Endodermal cell (in vitro differentiated cells): ENCODE measurements around the gene PTGIR. TPM values are rescaled to one million over a fixed set of nuclear protein-coding genes. Genes with fewer than 3 reads are reported as not detected.

Source experiments
- DNase-seq: peaks from one replicate; pipeline ENCODE4 v3.0.0-alpha.2; 2017
- H3K27ac ChIP-seq: 2 replicates; pipeline ENCODE4 v1.5.1; 2013; ENCODE audit warnings: mild to moderate bottlenecking, low read depth, low read length, moderate library complexity
- H3K27me3 ChIP-seq: 2 replicates; pipeline ENCODE4 v1.6.1; 2013; ENCODE audit warnings: mild to moderate bottlenecking, low read length, moderate library complexity; ENCODE audit not compliant: insufficient read depth, control insufficient read depth, poor library complexity, severe bottlenecking
- H3K36me3 ChIP-seq: 2 replicates; pipeline ENCODE4 v1.7.0; 2013; ENCODE audit warnings: mild to moderate bottlenecking, low read length, moderate library complexity; ENCODE audit not compliant: control insufficient read depth, insufficient read depth
- H3K4me1 ChIP-seq: one replicate; pipeline ENCODE4 v1.7.0; 2013; ENCODE audit warnings: low read length; ENCODE audit not compliant: control insufficient read depth, insufficient read depth
- H3K4me3 ChIP-seq: 2 replicates; pipeline ENCODE4 v1.5.1; 2013; ENCODE audit warnings: mild to moderate bottlenecking, low read length, moderate library complexity
- H3K9ac ChIP-seq: 2 replicates; pipeline ENCODE4 v1.6.1; 2013; ENCODE audit warnings: mild to moderate bottlenecking, low read length, moderate library complexity; ENCODE audit not compliant: poor library complexity, severe bottlenecking; ENCODE audit errors: extremely low read depth
- H3K9me3 ChIP-seq: 2 replicates; pipeline ENCODE4 v1.6.1; 2013; ENCODE audit warnings: mild to moderate bottlenecking, low read length, moderate library complexity; ENCODE audit not compliant: control insufficient read depth
- H3K27ac Mint-ChIP-seq: 2 replicates; pipeline ENCODE4 v1.8.0; 2020; ENCODE audit warnings: mixed read lengths
- H3K27me3 Mint-ChIP-seq: 2 replicates; pipeline ENCODE4 v1.8.0; 2021; ENCODE audit warnings: mild to moderate bottlenecking, mixed read lengths; ENCODE audit not compliant: insufficient read depth
- H3K36me3 Mint-ChIP-seq: 2 replicates; pipeline ENCODE4 v1.8.0; 2020; ENCODE audit warnings: low read depth, mixed read lengths
- H3K4me1 Mint-ChIP-seq: 2 replicates; pipeline ENCODE4 v1.8.0; 2020; ENCODE audit warnings: mixed read lengths
- H3K4me3 Mint-ChIP-seq: 2 replicates; pipeline ENCODE4 v1.8.0; 2020; ENCODE audit warnings: mild to moderate bottlenecking, moderate library complexity, mixed read lengths
- H3K9me3 Mint-ChIP-seq: 2 replicates; pipeline ENCODE4 v1.8.0; 2020; ENCODE audit warnings: mild to moderate bottlenecking, mixed read lengths
- CTCF ChIP-seq: fragments of 200-600 bp; sonication (generic); conservative IDR thresholded peaks from 2 replicates; pipeline ENCODE4 v1.5.0; 2021; ENCODE audit warnings: antibody characterized with exemption, mild to moderate bottlenecking
- WGBS, 2 experiments: methylation state at CpG; one replicate each; pipeline versions ENCODE4 v1.1.5 to v1.1.7; 2013; ENCODE audit warnings: missing lambda C conversion rate in 2 of 2, mixed read lengths in 1 of 2; ENCODE audit not compliant: insufficient coverage in 1 of 2, insufficient read length in 1 of 2; 5-methylcytosine and 5-hydroxymethylcytosine counted together
- total RNA-seq, 2 donors: library from RNA; stranded (reverse); fragmentation: NEBNext Ultra II Directional in 1 of 2; extraction: Animal tissue kit (Norgen Biotek cat#: 25700) in 1 of 2; gene quantifications; 2 replicates in 1 of 2; 3 replicates in 1 of 2; pipeline ENCODE4 v1.2.1, GENCODE V29; 2021

PTGIR gene
- total RNA-seq, 2 donors from 2014 or later: not detected

GRCh38 chr19:46607448-46607841 is 17.4 kb downstream of the PTGIR start:
- H3K27ac ChIP-seq: no peak overlapping the region
- Mint-ChIP-seq H3K36me3 (peaks cover 54% of the 10 kb centered on the region), H3K4me3 (no peak overlapping the region), H3K4me1 (peaks cover 19% of the 10 kb centered on the region), H3K9me3 (no peaks in the 10 kb centered on the region), H3K27me3 (no peaks in the 10 kb centered on the region), H3K27ac (peak overlapping the region; percentile 30)
- no peak for TF ChIP-seq CTCF
- no peak overlapping the region for H3K9ac ChIP-seq
- peaks cover 12% of the 10 kb centered on the region for H3K4me1 ChIP-seq
- H3K36me3 ChIP-seq: peaks cover 56% of the 10 kb centered on the region
- H3K9me3 ChIP-seq: no peaks in the 10 kb centered on the region
- WGBS, 2 experiments: 91 to 95% methylated on average over 3 to 12 of the region's 12 CpGs
- no peaks in the 10 kb centered on the region for H3K27me3 ChIP-seq
- DNase-seq: peak; percentile 26
- H3K4me3 ChIP-seq: no peak overlapping the region

GRCh38 chr19:46606681-46607447 is 18.0 kb downstream of the PTGIR start:
- 94 to 95% methylated on average over 6 to 12 of the region's 12 CpGs for WGBS, 2 experiments
- no peak overlapping the region for H3K27ac ChIP-seq
- H3K9ac ChIP-seq: no peak overlapping the region
- H3K27me3 ChIP-seq: no peaks in the 10 kb centered on the region
- no peaks in the 10 kb centered on the region for H3K27me3 Mint-ChIP-seq
- no peaks in the 10 kb centered on the region for H3K9me3 ChIP-seq
- no peaks in the 10 kb centered on the region for H3K9me3 Mint-ChIP-seq
- H3K36me3 Mint-ChIP-seq: peaks cover 54% of the 10 kb centered on the region
- no peak overlapping the region for H3K4me3 Mint-ChIP-seq
- H3K4me1 Mint-ChIP-seq: peaks cover 19% of the 10 kb centered on the region
- peaks cover 56% of the 10 kb centered on the region for H3K36me3 ChIP-seq
- no peak overlapping the region for H3K27ac Mint-ChIP-seq
- peak; percentile 23 for DNase-seq
- H3K4me3 ChIP-seq: no peak overlapping the region
- TF ChIP-seq CTCF: no peak
- peaks cover 12% of the 10 kb centered on the region for H3K4me1 ChIP-seq

GRCh38 chr19:46606019-46606418 is 18.9 kb downstream of the PTGIR start:
- no peak overlapping the region for H3K4me3 Mint-ChIP-seq
- peak; percentile 22 for DNase-seq
- H3K27ac ChIP-seq: no peak overlapping the region
- no peaks in the 10 kb centered on the region for H3K9me3 ChIP-seq
- H3K27me3 Mint-ChIP-seq: no peaks in the 10 kb centered on the region
- TF ChIP-seq CTCF: no peak
- peaks cover 52% of the 10 kb centered on the region for H3K36me3 Mint-ChIP-seq
- H3K4me3 ChIP-seq: no peak overlapping the region
- no peaks in the 10 kb centered on the region for H3K9me3 Mint-ChIP-seq
- peaks cover 56% of the 10 kb centered on the region for H3K36me3 ChIP-seq
- no peak overlapping the region for H3K9ac ChIP-seq
- peaks cover 19% of the 10 kb centered on the region for H3K4me1 Mint-ChIP-seq
- no peaks in the 10 kb centered on the region for H3K27me3 ChIP-seq
- H3K27ac Mint-ChIP-seq: no peak overlapping the region
- peaks cover 12% of the 10 kb centered on the region for H3K4me1 ChIP-seq
- WGBS, 2 experiments: 93 to 97% methylated on average over 11 of the region's 11 CpGs
